Occipital lobe (tissue), 2 donors: Measurements from ENCODE around the gene EPAS1. TPM values are rescaled to one million over a fixed set of nuclear protein-coding genes. Genes with fewer than 3 reads are reported as not detected.

ENCODE experiments used
- DNase-seq: peaks from one replicate; lab custom pipeline; 2025; lab: John Stamatoyannopoulos, UW
- total RNA-seq: library from RNA; depleted of rRNA; stranded (reverse); fragments of >200 nt; gene quantifications from one replicate; pipeline ENCODE4 v1.2.3, GENCODE V29; 2014

The EPAS1 gene
- total RNA-seq, 1 donor from 2014 or later, result 6.1 TPM

GRCh38 chr2:46300406-46300832 is 3.2 kb downstream of the EPAS1 start:
- DNase-seq, result no peak

DNA sequence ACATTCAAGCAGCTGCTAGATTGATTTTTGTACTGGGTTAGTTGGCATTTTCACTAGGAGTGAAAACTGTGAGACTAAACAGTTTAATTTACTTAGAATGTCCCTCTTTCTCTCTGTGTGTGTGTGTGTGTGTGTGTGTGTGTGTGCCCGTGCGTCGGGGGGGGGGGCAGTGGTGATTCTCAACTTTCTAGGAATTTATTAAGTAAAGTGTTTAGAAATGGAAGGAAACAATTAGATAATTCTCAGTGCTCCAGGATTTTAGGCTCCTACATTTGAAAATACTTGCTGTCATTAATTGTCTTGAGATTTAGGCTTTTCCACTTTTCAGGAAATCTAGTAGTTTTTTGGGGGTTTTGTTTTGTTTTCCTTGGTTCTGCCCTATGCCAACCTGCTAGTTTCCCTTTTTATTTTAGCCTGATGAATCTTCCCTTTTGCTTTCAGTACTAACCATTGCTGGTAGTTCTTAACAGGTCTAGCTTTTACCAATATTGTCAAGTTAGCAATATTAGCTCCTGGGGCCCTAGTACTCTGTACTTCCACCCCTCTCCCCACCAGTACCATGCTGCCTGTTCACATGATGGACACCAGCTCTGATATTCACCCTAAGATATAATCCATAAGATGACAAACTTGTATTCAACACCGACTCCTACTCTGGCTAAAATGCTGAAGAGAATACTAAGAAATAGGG is 4.9 kb downstream of the EPAS1 start:
- DNase-seq, result no peak

- DNase-seq, result no peak
These were observed 6.0 kb downstream of the EPAS1 start for GRCh38 chr2:46303233-46303632.

DNA sequence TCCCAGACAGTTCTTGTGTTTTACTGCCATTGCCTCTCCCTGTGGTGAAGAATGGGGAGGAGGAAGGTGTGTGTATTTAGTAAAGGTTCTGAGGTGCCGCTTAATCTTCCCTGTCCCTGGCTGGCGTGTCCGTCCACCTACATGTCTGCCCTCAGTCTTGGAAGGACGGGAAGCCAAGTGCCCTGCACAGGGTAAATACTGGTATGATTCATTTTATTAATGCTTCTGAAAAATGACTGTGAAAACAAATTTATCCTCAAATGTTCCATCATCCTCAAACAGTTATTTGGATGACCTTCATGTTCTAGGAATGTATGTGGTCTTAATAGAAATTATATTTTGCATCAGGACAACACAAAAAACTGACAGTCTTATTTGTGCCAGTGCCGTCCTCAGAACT is 6.6 kb downstream of the EPAS1 start:
- DNase-seq, result no peak

GRCh38 chr2:46304635-46305034 is 7.4 kb downstream of the EPAS1 start:
- no peak for DNase-seq

DNA sequence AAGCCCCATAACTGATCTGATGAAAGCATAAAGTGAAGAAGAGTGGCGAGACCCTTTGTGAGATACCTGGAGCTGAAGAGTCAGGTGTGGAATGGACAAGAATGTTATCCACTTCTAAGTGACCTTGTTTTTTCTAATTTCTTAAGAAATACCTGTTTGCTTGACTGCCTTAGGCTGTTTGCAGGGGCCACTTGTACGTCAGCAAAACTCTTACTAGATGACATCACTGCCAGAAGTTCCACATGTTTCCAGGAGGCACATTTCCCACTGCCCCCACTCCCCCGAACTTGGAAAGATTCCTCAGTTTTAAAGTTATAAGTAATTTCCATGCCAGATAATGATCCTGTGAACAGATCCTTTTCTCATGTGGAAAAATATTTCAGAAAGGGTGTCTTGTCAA is 8.0 kb downstream of the EPAS1 start:
- no peak for DNase-seq

- no peak for DNase-seq
These were observed 8.6 kb downstream of the EPAS1 start for GRCh38 chr2:46305767-46306166.

- DNase-seq, result no peak
These were observed 9.1 kb downstream of the EPAS1 start for GRCh38 chr2:46306330-46306751.

GRCh38 chr2:46306988-46307655 is 9.9 kb downstream of the EPAS1 start:
- DNase-seq, result no peak

- no peak for DNase-seq
These were observed 10.9 kb downstream of the EPAS1 start for GRCh38 chr2:46308081-46308480.

GRCh38 chr2:46308629-46309028 is 11.4 kb downstream of the EPAS1 start:
- no peak for DNase-seq

GRCh38 chr2:46309052-46309953 is 12.1 kb downstream of the EPAS1 start:
- DNase-seq, result no peak

GRCh38 chr2:46310446-46310845 is 13.2 kb downstream of the EPAS1 start:
- no peak for DNase-seq

DNA sequence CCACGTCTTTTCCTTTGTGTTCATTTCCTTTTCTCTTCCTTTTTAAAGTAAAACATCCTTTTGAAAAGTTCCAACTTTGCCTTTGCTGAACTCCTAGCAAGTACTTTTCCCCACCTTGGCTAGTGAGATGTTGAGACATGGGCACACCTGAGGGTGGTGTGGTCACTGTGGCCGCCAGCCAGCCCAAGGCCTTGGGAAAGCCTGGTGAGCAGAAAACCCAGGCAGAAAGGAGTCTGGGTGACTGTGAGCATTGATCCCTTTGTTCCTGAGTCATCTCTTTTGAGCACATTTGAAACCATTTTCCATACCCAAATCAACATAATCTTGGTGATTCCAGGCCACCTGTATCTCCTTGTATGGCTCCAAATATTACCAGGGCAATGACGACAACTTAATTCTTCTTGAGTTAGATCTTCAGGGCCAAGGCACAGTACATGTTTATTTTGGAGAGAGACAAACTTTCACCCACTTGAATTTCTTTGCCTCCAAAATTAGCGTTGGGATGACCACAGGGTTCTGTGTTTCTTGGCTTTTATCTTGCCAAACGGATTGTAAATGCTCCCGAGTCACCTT is 14.5 kb downstream of the EPAS1 start:
- no peak for DNase-seq

DNA sequence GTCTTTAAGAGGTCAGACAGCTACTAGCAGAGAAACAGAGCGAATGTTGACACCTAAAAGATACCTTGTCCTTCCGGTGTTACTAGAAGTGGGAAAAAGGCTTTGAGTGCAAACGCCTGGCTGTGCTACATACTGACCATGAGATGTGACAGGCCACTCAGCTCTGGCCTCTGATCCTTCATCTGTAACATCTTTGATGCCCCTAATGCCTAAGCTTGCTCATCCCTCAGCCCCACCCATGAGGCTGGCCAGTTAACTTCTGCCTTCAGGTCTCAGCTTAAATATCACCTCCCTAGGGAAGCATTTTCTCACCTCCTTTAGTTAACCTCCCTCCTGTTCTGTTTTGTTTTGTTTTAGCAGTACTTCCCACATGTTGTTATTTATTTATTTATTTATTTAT is 15.9 kb downstream of the EPAS1 start:
- DNase-seq, result no peak

DNA sequence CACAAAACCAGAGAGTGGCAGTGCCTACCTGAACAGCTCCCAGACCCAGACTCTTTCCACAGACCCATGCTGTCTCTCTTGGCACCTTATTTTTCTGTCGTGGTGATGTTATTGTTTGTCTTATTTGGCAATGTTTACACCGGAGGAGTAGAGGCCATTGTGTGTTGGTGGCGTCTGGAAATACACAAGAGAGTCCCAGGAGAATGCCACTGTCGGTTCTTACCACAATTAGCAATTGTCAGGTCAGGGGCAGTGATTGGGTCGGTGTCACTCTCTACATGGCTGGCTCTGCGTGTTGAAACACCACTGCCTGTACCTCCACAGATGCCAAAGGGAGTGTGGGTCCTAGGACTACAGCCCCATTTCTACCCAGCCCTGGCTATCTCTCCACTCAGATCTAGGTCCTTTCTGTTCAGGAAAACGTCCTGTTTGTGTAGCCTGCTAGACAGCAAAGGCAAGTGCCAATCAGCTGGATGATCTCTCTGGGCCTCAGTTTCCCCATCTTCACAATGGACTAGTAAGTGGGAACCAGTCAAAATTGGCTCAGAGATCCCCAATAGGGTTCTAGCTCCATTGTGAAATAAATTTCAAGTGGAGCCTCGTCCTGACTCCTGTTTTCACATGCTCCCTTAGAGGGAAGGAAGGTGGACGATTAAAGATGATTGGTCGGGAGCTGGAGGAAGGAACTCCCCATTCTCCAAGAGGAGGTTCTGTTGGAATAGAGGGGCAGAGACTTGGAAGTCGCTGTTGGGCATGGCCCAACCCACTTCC is 17.0 kb downstream of the EPAS1 start:
- no peak for DNase-seq

DNA sequence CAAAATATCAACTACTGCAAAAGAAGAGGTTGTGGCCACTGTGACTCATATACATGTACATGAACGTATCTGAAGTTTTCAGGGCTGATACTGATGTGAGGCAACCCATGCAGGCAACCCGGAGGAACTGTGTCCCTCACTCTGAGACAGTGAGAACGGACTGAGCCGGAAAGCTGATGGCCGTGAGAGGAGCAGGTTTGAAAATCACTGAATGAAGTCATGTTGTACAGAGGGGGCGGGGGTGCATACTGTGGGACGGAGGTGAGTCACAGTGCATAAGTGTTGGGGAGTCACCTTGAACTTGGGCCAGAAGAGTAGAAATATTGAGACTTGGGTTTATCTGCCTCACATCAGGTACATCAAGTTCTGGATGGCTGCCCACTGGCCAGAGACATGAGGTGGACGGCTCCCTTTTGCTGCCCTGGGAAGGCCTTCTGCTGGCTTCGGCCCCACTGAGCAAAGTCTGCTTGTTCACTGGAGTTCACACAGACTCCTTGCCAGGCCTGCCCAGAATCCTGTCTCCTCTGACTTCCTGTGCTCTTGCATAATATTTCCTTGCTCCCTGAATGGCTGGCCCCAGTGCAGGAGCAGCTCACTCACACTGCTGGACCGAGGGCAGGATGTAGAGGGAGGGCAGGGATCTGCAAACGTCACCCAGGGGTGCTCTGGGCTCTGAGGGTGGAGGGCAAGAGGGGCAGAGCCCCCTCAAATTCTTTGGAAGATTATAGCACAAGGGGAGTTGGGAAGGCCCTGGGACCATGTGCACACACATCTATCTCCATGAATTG is 18.1 kb downstream of the EPAS1 start:
- DNase-seq, result no peak

- DNase-seq, result no peak
These were observed 19.9 kb downstream of the EPAS1 start for GRCh38 chr2:46317094-46317486.

DNA sequence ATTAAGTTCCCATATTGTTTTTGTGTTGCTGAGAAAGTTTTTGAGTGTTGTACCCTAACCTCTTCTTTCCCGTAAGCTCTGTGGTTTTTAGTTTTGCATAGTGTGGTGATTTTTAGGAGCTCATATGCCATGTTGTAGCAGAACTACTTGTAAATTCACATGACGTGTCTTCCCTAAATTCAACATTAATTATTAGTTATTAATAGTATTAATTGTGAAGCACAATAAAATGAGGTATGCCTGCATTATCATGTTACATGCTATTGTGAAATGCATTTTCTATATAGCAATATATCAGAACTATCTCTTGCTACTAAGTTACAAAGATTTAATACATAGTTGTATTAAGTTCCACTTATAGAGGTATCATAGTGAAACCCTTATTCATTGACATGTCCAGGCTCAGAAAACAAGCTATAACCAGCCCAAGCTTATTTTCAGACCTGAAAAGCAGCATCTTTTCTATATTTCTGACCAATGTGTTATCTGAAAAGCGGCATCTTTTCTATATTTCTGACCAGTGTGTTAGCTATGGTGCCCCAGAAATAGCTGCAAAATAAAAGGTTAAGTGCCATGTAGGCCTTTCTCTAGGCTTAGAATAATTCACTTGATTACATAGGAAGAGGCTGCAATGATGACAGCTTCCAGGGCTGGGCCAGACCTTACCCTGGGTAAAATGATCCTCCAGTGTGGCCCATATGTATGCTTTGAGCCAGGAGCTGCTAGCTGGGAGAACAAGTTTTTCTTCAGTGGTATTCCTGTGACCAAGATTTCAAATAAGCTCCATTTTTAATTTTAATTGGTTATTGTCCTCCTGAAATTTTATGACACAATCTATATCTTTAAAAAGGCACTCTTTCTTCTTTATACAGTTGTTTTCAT is 21.6 kb downstream of the EPAS1 start:
- no peak for DNase-seq
